HG02759 (cell line): Measurements from ENCODE around the gene OR8B8.
"Not testable (repeated sequence)": the region's sequence is repeated elsewhere in the genome, so short reads cannot be mapped to it uniquely, and the experiment has no call there.

Source experiments
- ATAC-seq: cut with Tn5 transposase; IDR thresholded peaks from one replicate; pipeline ENCODE4 v1.9.1; 2021; ENCODE audit warnings: mild to moderate bottlenecking, moderate library complexity; ENCODE audit not compliant: unreplicated experiment

OR8B8 gene

DNA sequence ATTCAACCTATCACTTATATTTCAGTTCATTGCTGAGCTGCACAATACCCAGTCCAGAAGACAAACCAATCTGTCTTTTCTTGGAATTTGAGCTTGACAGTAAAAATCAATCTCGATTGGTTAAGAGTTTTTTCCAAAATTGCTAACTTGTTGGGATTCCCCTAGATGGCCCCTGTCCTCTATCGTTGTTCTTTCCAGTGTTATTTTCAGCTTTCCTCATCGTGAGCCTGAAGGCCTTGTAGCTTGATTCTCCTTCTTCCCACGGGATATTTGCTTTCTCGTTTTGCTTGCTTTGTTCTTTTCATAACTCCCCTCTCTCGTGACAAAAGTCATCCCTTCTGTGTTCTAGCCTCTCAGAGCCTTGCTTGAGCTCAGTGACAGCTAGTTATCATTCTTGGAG lies 3.1 kb downstream of the OR8B8 start:
- ATAC-seq = no peak

DNA sequence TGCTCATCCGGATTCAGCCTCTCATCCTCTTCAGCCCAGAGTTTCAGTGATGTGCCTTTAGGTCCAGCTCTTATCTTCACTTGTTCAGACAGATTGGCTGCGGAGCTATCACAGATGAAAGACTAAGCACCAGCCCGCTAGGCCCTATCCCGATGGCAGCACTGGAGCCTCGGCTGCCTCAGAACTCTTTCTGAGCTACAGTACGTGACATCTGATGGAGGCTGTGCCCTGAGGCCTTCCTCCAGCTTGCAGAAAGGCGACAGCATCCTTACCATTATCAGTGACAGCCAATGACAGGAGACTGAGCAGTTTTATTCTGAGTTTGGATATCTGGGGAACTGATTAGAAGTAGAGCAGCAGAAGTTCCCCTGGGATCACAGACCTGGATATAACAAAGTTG lies 4.0 kb downstream of the OR8B8 start:
- no peak for ATAC-seq

DNA sequence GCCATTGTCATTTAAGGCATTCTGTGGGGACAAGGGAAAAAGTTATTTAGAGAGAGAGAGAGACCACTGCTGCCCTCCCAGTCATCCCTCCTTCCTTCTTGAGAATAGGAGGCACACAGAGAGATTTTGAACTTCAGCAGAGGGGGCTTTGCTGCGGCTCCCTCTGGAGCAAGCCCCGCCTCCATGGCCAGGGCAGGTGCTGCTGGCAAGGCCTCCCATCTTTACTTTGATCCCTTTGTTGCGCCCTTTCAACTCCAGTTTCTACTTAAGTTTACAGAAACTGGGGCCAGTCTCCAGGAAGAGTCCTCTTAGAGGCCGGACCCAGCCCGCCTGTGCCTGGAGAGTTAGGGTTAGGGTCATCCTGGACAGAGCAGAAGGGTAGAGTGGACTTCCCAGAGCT lies 4.4 kb downstream of the OR8B8 start:
- no peak for ATAC-seq

DNA sequence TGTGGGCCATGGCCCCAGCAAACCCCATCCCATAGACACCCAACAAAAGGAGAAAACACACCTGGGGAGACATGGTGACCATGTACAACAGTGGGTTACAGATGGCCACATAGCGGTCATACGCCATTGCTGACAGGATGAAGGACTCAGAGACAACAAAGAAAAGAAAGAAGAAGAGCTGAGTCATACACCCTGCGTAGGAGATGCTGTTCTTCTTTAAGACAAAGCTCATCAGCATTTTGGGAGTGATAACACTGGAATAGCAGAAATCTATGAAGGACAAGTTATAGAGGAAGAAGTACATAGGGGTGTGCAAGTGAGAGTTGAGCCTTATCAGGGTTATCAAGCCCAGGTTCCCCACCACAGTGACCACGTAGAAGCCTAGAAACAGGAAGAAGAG lies 4.9 kb downstream of the OR8B8 start:
- no peak for ATAC-seq

DNA sequence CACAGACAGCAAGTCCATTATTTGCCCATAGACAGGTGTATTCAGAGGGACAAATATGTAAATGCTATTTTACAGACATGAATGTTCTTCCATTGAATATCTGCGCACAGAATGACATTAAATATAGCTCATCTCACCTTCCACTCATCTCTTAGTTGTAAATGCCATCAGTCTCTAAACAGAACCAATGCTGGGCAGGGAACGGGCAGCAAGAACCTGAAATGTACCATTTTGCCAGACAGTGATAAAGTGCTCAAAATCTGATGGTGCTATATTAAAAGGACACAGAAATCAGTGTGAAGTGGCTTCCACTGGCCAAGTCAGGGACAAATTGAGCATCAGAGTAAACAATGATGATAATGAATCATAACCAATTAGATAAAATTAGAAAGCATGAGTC lies 10.8 kb downstream of the OR8B8 start:
- no peak for ATAC-seq

DNA sequence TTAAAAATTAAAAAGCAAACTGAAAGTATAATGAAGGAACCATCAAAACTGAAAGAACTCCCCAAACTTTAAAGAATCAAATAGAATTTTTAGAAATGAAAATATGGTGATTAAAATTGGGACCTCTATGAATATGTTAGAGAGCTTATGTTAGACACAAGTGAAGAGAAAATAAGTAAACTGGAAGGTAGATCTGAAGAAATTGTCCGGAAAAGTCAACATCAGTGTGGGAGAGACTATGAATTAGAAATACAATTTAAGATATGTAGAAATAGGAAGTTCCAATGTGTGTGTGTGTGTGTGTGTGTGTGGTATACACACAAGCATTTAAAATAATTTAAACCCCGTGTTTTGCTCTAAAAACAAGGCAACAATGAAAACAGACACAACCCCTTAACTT lies 15.9 kb downstream of the OR8B8 start:
- ATAC-seq = no peak

DNA sequence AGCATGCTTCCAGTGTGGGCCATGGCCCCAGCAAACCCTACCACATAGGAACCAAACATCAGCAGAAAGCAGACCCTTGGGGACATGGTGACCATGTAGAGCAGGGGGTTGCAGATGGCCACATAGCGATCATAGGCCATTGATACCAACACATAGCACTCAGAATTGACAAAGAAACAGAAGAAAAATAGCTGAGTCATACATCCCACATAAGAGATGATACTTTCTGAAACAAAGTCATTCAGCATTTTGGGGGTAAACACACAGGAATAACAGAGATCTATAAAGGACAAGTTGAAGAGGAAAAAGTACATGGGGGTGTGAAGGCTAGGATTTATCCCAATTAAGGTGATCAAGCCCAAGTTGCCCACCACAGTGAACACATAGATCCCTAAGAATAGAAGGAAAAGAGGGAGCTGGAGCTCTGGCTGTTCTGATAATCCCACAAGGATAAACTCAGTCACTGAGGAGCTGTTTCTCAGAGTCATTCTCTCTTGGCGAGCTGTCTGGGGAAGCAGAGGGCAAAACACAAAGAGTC lies 21.0 kb downstream of the OR8B8 start, which contains the start of gene OR8B4:
Gene OR8B4, minus strand, starts transcription at position 488 of the 538 bp plus-strand sequence. Its CDS starts 0 bp downstream, at position 488.
- ATAC-seq = no peak

DNA sequence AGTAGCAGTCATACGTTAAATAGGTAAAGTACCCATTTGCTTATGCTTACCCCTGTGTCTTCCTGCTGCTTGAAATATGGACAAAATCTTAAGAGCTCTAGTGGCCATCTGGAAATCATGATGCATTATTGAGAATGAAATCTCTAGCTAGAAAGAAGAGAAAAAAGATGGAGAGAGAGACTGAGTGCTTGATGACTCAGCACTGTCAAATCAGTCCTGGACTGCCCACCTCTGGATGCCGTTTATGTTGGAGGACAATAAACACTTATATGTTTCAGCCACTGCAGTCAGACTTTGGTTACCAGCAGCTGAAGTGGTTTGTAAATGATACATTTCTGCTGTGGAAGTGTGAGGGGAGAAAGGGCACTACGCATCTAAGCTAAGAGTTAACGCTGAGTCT lies 24.5 kb downstream of the OR8B8 start:
- ATAC-seq = no peak

DNA sequence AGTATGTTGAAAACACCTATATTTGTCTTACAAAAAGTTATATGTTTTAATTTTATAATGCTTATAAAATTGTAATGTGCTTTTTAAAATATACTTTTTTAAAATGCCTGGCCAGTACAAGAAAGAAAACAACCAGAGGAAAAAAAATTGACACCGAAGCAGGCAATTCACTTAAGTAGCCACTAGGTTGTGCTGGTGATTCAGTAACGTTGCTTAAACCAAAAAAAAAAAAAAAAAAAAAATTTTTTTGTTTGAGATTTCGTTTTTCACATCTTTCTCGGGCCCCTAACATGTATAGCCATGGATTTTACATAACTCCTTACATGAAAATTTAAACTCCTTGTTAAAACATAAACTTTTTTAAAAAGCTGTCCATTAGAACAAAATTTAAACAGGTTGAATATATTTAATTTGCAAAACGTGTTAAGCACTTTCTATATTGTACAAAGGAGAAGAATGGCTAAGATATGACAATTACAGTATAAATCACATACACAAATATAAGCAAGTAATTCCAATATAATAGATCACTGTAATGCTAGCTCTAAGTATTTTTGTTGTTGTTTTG lies 30.1 kb downstream of the OR8B8 start:
- ATAC-seq = no peak

DNA sequence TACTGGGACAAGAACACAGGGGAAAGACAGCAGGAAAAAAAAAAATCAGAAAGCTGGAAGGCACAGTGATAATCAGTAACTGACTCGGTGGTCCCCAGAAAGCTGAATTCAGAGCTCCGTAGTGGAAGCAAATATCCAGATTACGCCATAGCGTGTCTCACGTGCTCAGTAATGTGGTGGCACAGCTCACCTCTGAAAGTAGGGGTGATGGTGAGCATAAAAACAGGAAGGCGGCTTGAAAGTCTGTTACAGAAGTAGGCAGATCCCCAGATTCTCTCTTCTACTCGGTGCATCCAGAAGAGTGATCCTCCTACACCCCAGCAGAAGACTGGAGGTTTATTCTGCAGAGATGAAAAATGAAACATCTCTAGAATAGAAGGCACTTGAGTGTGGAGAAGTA lies 35.6 kb downstream of the OR8B8 start:
- no peak for ATAC-seq

DNA sequence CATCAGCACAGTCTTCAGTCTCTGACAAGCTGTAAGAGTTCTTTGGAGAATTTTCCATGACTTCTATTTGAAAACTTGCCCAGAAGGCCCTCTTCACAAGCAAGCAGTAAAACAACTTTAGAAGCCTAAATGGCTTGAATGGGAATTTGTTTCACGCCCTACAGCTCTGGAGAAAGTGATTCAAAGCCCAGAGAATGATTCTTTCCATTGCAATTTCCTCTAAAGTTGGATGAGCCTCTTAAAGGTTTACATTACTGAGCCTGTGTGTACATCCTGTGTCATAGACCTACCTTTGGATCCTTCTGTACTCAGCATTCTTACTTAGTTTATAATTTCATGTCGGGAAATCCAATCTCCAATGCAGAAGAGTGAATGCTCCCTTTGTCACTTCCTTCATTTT lies 39.9 kb downstream of the OR8B8 start:
- no peak for ATAC-seq

DNA sequence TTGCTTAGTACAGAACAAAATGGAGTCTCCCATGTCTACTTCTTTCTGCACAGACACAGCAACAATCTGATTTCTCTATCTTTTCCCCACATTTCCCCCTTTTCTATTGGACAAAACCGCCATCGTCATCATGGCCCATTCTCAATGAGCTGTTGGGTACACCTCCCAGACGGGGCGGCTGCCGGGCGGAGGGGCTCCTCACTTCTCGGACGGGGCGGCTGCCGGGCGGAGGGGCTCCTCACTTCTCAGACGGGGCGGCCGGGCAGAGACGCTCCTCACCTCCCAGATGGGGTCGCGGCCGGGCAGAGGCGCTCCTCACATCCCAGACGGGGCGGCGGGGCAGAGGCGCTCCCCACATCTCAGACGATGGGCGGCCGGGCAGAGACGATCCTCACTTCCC lies 42.3 kb downstream of the OR8B8 start:
- ATAC-seq = not testable (repeated sequence)

DNA sequence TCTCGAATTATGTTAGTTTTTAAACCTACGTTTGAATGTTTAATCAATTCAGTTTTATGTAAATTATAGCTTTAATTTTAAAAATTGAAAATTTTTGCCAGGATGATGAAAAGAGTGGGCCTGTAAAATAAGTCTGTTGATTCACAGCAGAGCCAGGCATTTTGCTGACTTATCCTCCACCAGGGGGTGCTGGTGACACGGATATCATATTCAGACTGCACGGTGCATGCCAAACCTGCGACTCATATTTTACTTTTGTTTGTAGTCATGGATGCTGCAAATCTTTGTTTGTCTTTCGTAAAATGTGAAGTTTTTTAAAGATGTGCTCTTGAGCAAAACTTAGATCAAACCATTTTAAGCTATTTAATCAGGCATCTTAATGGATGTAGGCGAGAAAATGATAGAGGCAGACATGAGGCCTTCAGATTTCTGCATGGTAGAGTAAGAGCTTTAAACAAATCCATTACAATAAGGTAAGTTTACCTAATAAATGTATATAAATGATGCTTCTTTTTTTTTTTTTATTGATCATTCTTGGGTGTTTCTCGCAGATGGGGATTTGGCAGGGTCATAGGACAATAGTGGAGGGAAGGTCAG lies 43.1 kb downstream of the OR8B8 start:
- peak; percentile 79 for ATAC-seq

DNA sequence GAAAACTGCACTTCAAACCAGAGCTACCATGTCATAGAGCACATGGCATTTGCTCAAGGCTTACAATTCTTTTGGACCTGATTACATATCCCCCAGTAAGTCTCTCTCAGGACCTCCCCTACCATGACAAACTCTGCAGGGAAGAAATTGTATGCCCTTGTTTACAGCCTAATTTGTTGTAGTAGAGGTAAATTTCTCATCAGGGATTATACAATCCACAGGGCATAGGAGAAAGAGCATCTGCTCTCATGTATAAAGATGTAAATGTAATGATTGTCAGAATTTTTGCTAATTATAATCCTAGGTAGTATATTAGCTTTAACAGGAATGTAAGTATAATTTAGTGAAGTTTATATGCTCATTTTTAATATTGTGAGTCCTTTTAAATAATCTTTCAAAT lies 46.6 kb downstream of the OR8B8 start, which contains the start of gene OR8B3:
Gene OR8B3, minus strand, starts transcription at position 101 of the 400 bp plus-strand sequence. CDS start 1,673 bp downstream, outside the sequence.
- ATAC-seq = no peak

DNA sequence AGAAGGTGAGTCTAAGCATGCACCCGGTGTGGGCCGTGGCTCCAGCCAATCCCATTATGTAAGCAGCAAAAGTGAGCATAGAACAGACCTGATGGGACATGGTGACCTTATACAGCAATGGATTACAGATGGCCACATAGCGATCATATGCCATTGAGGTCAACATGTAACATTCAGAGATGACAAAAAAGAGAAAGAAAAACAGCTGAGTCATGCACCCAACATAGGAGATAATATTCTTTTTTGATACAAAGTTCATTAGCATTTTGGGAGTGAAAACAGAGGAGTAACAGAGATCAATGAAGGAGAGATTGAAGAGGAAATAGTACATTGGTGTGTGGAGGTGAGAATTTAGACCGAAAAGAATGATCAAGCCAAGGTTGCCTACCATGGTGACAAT lies 48.6 kb downstream of the OR8B8 start:
- ATAC-seq = not testable (repeated sequence)

DNA sequence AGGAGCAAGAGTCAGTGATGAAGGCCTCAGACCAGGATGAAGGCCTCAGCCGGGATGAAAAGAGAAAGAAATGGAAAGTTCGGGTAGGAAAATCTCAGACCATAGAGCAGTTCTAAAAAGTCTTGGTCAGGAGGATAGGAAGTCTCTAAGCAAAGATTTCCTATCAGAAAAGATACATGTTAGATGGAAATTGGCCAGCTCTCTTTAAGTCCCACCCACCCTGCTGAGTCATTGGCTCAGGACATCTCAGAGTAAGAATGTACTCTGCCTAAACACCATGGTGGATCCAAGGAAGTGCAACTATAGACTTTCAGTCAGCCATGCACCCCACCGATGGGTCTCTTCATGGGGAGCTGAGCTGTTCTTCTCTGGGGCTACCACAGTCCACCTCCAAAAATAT lies 51.1 kb downstream of the OR8B8 start:
- ATAC-seq = no peak
